D721Med (cell line): ENCODE measurements around the gene RAB14.
"Not testable (repeated sequence)": the region's sequence is repeated elsewhere in the genome, so short reads cannot be mapped to it uniquely, and the experiment has no call there.

ENCODE experiments used
- DNase-seq: peaks from one replicate; pipeline ENCODE4 v3.0.0; 2011; ENCODE audit warnings: low spot score; ENCODE audit not compliant: insufficient read length
- FAIRE-seq: peaks from 2 replicates; lab custom pipeline; 2011; peaks lifted over from hg19 to GRCh38; lab: Jason Lieb, UNC
- CTCF ChIP-seq: IDR thresholded peaks from 2 replicates; pipeline ENCODE4 v1.5.1; 2012; ENCODE audit warnings: mild to moderate bottlenecking, control low read depth; ENCODE audit not compliant: insufficient read depth; ENCODE audit errors: missing control alignments

RAB14 gene

GRCh38 chr9:121141306-121141705 is 60.4 kb downstream of the RAB14 start:
- TF ChIP-seq CTCF = no peak
- DNase-seq = no peak
- no peak for FAIRE-seq

GRCh38 chr9:121140162-121140561 is 61.5 kb downstream of the RAB14 start:
- FAIRE-seq (no peak), DNase-seq (no peak)
- TF ChIP-seq CTCF = no peak

GRCh38 chr9:121138973-121139372 is 62.7 kb downstream of the RAB14 start:
- DNase-seq (no peak), FAIRE-seq (no peak)
- TF ChIP-seq CTCF = no peak

GRCh38 chr9:121138561-121138960 is 63.1 kb downstream of the RAB14 start:
- TF ChIP-seq CTCF = no peak
- no peak for FAIRE-seq

GRCh38 chr9:121135642-121136041 is 66.0 kb downstream of the RAB14 start:
- DNase-seq (no peak), FAIRE-seq (no peak)
- no peak for TF ChIP-seq CTCF

More at GRCh38 chr9:121138561-121138960, 63.1 kb downstream of the RAB14 start:
- DNase-seq = no peak

GRCh38 chr9:121133104-121133816 is 68.4 kb downstream of the RAB14 start:
- no peak for DNase-seq
- FAIRE-seq = no peak
- TF ChIP-seq CTCF = no peak

- FAIRE-seq = not testable (repeated sequence)
These were observed 72.3 kb downstream of the RAB14 start for GRCh38 chr9:121129384-121129783.

More at GRCh38 chr9:121129384-121129783, 72.3 kb downstream of the RAB14 start:
- DNase-seq = not testable (repeated sequence)
